SK-N-SH (cell line): Measurements from ENCODE around the gene RPAP3. TPM values are rescaled to one million over a fixed set of nuclear protein-coding genes. Genes with fewer than 3 reads are reported as not detected.

Experiments
- CTCF ChIA-PET: fragments of 300-600, 350-600 bp; formaldehyde crosslinking; extraction: SDS; loops from one replicate; lab custom pipeline; 2021; lab: Yijun Ruan, JAX
- POLR2A ChIA-PET: fragments of 350-600 bp; sonication (Branson Sonifier 250); formaldehyde crosslinking; extraction: SDS; loops from one replicate; lab custom pipeline; 2020; ENCODE audit warnings: antibody characterized with exemption, inconsistent platforms; lab: Yijun Ruan, JAX
- DNase-seq: peaks from one replicate; pipeline ENCODE4 v3.0.0; 2012
- H2AFZ ChIP-seq: fragments of 200-600 bp; sonication (generic); 2 replicates; pipeline ENCODE4 v1.8.1; 2016; ENCODE audit warnings: antibody characterized with exemption, mild to moderate bottlenecking, low read depth
- H3F3A ChIP-seq: fragments of 200-600 bp; sonication (generic); replicated peaks from 2 replicates; pipeline ENCODE3; 2016; ENCODE audit warnings: antibody characterized with exemption, mild to moderate bottlenecking; ENCODE audit not compliant: insufficient read depth
- H3K27ac ChIP-seq, 2 experiments: fragments of 200-500 bp in 1 of 2; fragments of 200-600 bp in 1 of 2; sonication (Bioruptor generic) in 1 of 2; sonication (generic), shearing (Covaris generic) in 1 of 2; 2 replicates each; pipeline versions ENCODE4 v1.5.1 to v1.6.1; 2014 to 2016; ENCODE audit warnings: low read depth in 2 of 2, inconsistent platforms in 1 of 2, low read length in 1 of 2, mild to moderate bottlenecking in 1 of 2, mixed read lengths in 1 of 2
- H3K27me3 ChIP-seq: fragments of 200-600 bp; sonication (generic), shearing (Covaris generic); 2 replicates; pipeline ENCODE4 v1.6.1; 2016; ENCODE audit warnings: mixed run types; ENCODE audit not compliant: insufficient read depth
- H3K36me3 ChIP-seq, 2 experiments: fragments of 200-500 bp in 1 of 2; fragments of 200-600 bp in 1 of 2; sonication (Bioruptor generic) in 1 of 2; sonication (generic) in 1 of 2; replicated peaks in 1 of 2; 2 replicates each; pipeline versions ENCODE3 to v1.5.1; 2014 to 2016; ENCODE audit warnings: low read length in 1 of 2, mild to moderate bottlenecking in 1 of 2; ENCODE audit not compliant: insufficient read depth in 2 of 2, control insufficient read depth in 1 of 2
- H3K4me1 ChIP-seq, 2 experiments: fragments of 200-500 bp in 1 of 2; fragments of 200-600 bp in 1 of 2; sonication (Bioruptor generic) in 1 of 2; sonication (generic), shearing (Covaris generic) in 1 of 2; 2 replicates each; pipeline versions ENCODE4 v1.5.1 to v1.6.1; 2014 to 2016; ENCODE audit warnings: low read depth in 1 of 2, low read length in 1 of 2, mixed run types in 1 of 2; ENCODE audit not compliant: insufficient read depth in 2 of 2, control insufficient read depth in 1 of 2
- H3K4me2 ChIP-seq: fragments of 200-600 bp; sonication (generic), shearing (Covaris generic); 2 replicates; pipeline ENCODE4 v1.6.1; 2017; ENCODE audit warnings: mixed run types
- H3K4me3 ChIP-seq, 2 experiments: fragments of 200-500 bp in 1 of 2; fragments of 200-600 bp in 1 of 2; sonication (Bioruptor generic) in 1 of 2; sonication (generic), shearing (Covaris generic) in 1 of 2; 2 replicates each; pipeline versions ENCODE4 v1.5.1 to v1.8.1; 2014 to 2016; ENCODE audit warnings: low read depth in 2 of 2, inconsistent platforms in 1 of 2, low read length in 1 of 2, mild to moderate bottlenecking in 1 of 2, mixed read lengths in 1 of 2, moderate library complexity in 1 of 2
- H3K79me2 ChIP-seq: fragments of 200-600 bp; sonication (generic); 2 replicates; pipeline ENCODE4 v1.8.1; 2017; ENCODE audit warnings: mild to moderate bottlenecking; ENCODE audit not compliant: insufficient read depth
- H3K9ac ChIP-seq: fragments of 200-600 bp; sonication (generic); 2 replicates; pipeline ENCODE4 v1.6.1; 2017; ENCODE audit warnings: mixed run types
- H3K9me2 ChIP-seq: fragments of 200-600 bp; sonication (generic); 2 replicates; pipeline ENCODE4 v1.6.1; 2017; ENCODE audit warnings: mixed run types
- H3K9me3 ChIP-seq: fragments of 200-600 bp; sonication (generic); 2 replicates; pipeline ENCODE4 v1.6.1; 2017; ENCODE audit warnings: mixed run types, mild to moderate bottlenecking, moderate library complexity
- H4K20me1 ChIP-seq: fragments of 200-600 bp; sonication (generic); 2 replicates; pipeline ENCODE4 v1.6.1; 2017; ENCODE audit warnings: mild to moderate bottlenecking, mixed run types; ENCODE audit not compliant: insufficient read depth
- CHD2 ChIP-seq: fragments of 150-350 bp; IDR thresholded peaks from 2 replicates; pipeline ENCODE4 v1.6.1; 2018; ENCODE audit warnings: low read length; ENCODE audit not compliant: partially characterized antibody
- CTCF ChIP-seq: fragments of 200-600 bp; sonication (generic); IDR thresholded peaks from 2 replicates; pipeline ENCODE4 v1.6.1; 2017; ENCODE audit warnings: antibody characterized with exemption, mild to moderate bottlenecking, moderate library complexity
- EZH2phosphoT487 ChIP-seq: fragments of 200-600 bp; sonication (generic); IDR thresholded peaks from 2 replicates; pipeline ENCODE4 v1.6.1; 2017; ENCODE audit warnings: low read depth, mixed run types, mild to moderate bottlenecking, antibody characterized with exemption, moderate library complexity, borderline replicate concordance
- RAD21 ChIP-seq: IDR thresholded peaks from 2 replicates; pipeline ENCODE4 v1.6.1; 2012; ENCODE audit warnings: mild to moderate bottlenecking, low read length
- RFX5 ChIP-seq: IDR thresholded peaks from 2 replicates; pipeline ENCODE4 v1.6.1; 2012; ENCODE audit warnings: mild to moderate bottlenecking, improper control_type of control experiment, low read length
- SIN3A ChIP-seq: IDR thresholded peaks from 2 replicates; pipeline ENCODE4 v1.6.1; 2012; ENCODE audit warnings: low read depth, mild to moderate bottlenecking, low read length, moderate library complexity, borderline replicate concordance
- SMC3 ChIP-seq: IDR thresholded peaks from 2 replicates; pipeline ENCODE4 v1.6.1; 2012; ENCODE audit warnings: low read depth, low read length, improper control_type of control experiment
- YY1 ChIP-seq: IDR thresholded peaks from 2 replicates; pipeline ENCODE4 v1.4.0; 2012; ENCODE audit warnings: low read depth, mild to moderate bottlenecking
- WGBS: methylation state at CpG from one replicate; pipeline ENCODE4 v1.1.6; 2017; ENCODE audit warnings: low lambda C conversion rate; 5-methylcytosine and 5-hydroxymethylcytosine counted together
- polyA plus RNA-seq, 3 experiments: library from polyadenylated mRNA; depleted of rRNA; stranded (reverse); fragments of >200 nt; gene quantifications; 2 replicates each; pipeline ENCODE4 v1.2.3, GENCODE V29; 2012
- TF ChIP-seq, protein P1 (sequence below): IDR thresholded peaks from 2 replicates; pipeline ENCODE4 v1.6.1; 2012; ENCODE audit warnings: mild to moderate bottlenecking, low read depth, low read length, moderate library complexity

RPAP3 gene
- polyA plus RNA-seq, 1 of the 3 experiments (the other 2 are of a cell fraction): 6.7 TPM

DNA sequence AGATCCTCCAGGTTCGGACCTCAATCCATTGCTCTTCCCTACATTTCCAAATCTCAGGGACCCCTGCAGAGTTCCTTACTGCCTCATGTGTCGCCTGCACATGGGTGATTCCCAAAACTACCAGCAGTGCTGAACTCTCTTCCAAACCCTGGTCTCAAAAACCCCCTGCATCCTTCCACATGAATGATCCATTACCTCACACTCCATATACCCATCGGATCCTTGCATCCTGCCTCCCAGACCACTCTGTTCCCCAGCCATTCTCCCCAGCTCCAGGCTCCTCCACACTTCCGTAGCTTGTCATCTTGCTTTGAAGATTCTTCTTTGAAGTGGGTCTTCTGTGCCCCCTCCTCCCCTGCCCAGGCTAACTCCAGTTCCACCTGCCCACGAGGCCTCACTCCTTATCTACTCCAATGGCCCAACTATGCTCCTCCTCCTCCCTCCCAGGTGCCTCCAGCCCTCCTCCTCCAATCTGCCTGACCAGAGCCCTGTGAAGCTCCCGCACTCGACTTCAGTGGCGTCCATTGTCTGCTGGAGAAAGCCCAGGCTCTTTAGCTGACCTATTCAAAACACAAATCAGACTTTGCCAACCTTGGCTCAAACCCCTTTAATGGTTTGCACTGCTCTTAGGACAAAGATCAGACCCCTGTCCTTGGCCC lies 39.1 kb upstream of the RPAP3 start (continued):
- TF ChIP-seq, protein P1, sequence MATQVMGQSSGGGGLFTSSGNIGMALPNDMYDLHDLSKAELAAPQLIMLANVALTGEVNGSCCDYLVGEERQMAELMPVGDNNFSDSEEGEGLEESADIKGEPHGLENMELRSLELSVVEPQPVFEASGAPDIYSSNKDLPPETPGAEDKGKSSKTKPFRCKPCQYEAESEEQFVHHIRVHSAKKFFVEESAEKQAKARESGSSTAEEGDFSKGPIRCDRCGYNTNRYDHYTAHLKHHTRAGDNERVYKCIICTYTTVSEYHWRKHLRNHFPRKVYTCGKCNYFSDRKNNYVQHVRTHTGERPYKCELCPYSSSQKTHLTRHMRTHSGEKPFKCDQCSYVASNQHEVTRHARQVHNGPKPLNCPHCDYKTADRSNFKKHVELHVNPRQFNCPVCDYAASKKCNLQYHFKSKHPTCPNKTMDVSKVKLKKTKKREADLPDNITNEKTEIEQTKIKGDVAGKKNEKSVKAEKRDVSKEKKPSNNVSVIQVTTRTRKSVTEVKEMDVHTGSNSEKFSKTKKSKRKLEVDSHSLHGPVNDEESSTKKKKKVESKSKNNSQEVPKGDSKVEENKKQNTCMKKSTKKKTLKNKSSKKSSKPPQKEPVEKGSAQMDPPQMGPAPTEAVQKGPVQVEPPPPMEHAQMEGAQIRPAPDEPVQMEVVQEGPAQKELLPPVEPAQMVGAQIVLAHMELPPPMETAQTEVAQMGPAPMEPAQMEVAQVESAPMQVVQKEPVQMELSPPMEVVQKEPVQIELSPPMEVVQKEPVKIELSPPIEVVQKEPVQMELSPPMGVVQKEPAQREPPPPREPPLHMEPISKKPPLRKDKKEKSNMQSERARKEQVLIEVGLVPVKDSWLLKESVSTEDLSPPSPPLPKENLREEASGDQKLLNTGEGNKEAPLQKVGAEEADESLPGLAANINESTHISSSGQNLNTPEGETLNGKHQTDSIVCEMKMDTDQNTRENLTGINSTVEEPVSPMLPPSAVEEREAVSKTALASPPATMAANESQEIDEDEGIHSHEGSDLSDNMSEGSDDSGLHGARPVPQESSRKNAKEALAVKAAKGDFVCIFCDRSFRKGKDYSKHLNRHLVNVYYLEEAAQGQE: no peak
- TF ChIP-seq CHD2 (no peak), EZH2phosphoT487 (no peak), RFX5 (no peak), YY1 (no peak)

GRCh38 chr12:47744005-47744651 lies 38.3 kb upstream of the RPAP3 start:
- Histone ChIP-seq H3K9me2 (no peaks in the 10 kb centered on the region), H3K9ac (no peak overlapping the region), H2AFZ (no peak overlapping the region), H3K27ac (no peak overlapping the region), H3K27me3 (no peaks in the 10 kb centered on the region), H3F3A (no peaks in the 10 kb centered on the region), H3K36me3 (no peaks in the 10 kb centered on the region), H3K9me3 (no peaks in the 10 kb centered on the region), H3K79me2 (no peaks in the 10 kb centered on the region), H3K4me2 (no peak overlapping the region), H4K20me1 (no peaks in the 10 kb centered on the region), H3K4me3 (no peak overlapping the region; a peak in 1 of 4 replicates), H3K4me1 (peaks cover 13 to 23% of the 10 kb centered on the region in 2 experiments; a peak in 3 of 4 replicates)
- peak; percentile 55 for TF ChIP-seq CTCF
- TF ChIP-seq CHD2: no peak
- no peak for TF ChIP-seq SIN3A
- TF ChIP-seq SMC3: peak; percentile 54
- peak; percentile 49 for TF ChIP-seq RAD21
- WGBS: 40% methylated on average over 10 of the region's 10 CpGs
- ChIA-PET CTCF (interaction anchor here (0.9 to 43.0 kb wide), 15 partner anchors 8 to 96 kb away, joined by 3 to 1294 read pairs (median 9); partner anchors contain the start of genes ENDOU, RAPGEF3 and SLC48A1), POLR2A (interaction anchor here (1.1 kb wide), 1 partner anchor 38 kb away, joined by 3 read pairs; the partner anchor contains the start of gene RPAP3)
- peak; percentile 51 for DNase-seq
